HL-60 (cell line): ENCODE results near the gene AGTRAP.

Source experiments
- DNase-seq, 2 experiments: peaks; one replicate each; pipeline ENCODE4 v3.0.0-alpha.2; 2010 to 2020; ENCODE audit warnings: low read depth in 1 of 2, low spot score in 1 of 2
- H3K27ac ChIP-seq: fragments of 250-450 bp; sonication (Bioruptor Pico); replicated peaks from 2 replicates; pipeline ENCODE4 v1.5.1; 2020; ENCODE audit warnings: mild to moderate bottlenecking, moderate library complexity
- H3K27me3 ChIP-seq: fragments of 250-450 bp; sonication (Bioruptor Pico); 2 replicates; pipeline ENCODE4 v1.5.1; 2021; ENCODE audit warnings: mild to moderate bottlenecking, moderate library complexity; ENCODE audit not compliant: insufficient read depth, poor library complexity, severe bottlenecking
- H3K4me3 ChIP-seq: replicated peaks from 2 replicates; pipeline ENCODE4 v1.5.1; 2011; ENCODE audit warnings: mild to moderate bottlenecking, control low read depth, low read length; ENCODE audit not compliant: insufficient read depth
- CTCF ChIP-seq: IDR thresholded peaks from one replicate; pipeline ENCODE4 v1.5.1; 2011; ENCODE audit warnings: low read length, control low read depth, inconsistent platforms; ENCODE audit not compliant: insufficient read depth
- GABPA ChIP-seq: IDR thresholded peaks from 2 replicates; pipeline ENCODE4 v1.6.1; 2012; ENCODE audit warnings: low read depth
- POLR2AphosphoS5 ChIP-seq: IDR thresholded peaks from 2 replicates; pipeline ENCODE4 v1.6.1; 2012; ENCODE audit warnings: low read depth
- REST ChIP-seq: IDR thresholded peaks from 2 replicates; pipeline ENCODE4 v1.6.1; 2012; ENCODE audit warnings: low read depth; ENCODE audit not compliant: insufficient replicate concordance
- SPI1 ChIP-seq: IDR thresholded peaks from 2 replicates; pipeline ENCODE4 v1.6.1; 2012; ENCODE audit warnings: low read depth, mild to moderate bottlenecking, borderline replicate concordance

Gene AGTRAP

GRCh38 chr1:11703357-11704193, 32.4 kb upstream of the AGTRAP start:
- Histone ChIP-seq H3K27ac (no peak overlapping the region), H3K4me3 (no peak overlapping the region), H3K27me3 (no peaks in the 10 kb centered on the region)
- TF ChIP-seq SPI1 = no peak
- no peak for TF ChIP-seq GABPA
- TF ChIP-seq REST = no peak
- no peak for TF ChIP-seq CTCF
- no peak for TF ChIP-seq POLR2AphosphoS5
- no peak for DNase-seq

GRCh38 chr1:11704194-11704529, 31.8 kb upstream of the AGTRAP start:
- TF ChIP-seq CTCF (no peak), POLR2AphosphoS5 (no peak), SPI1 (no peak), REST (no peak), GABPA (no peak)
- H3K4me3 ChIP-seq = no peak overlapping the region
- no peak overlapping the region for H3K27ac ChIP-seq
- H3K27me3 ChIP-seq = no peaks in the 10 kb centered on the region
- no peak for DNase-seq

- TF ChIP-seq REST (no peak), POLR2AphosphoS5 (no peak), CTCF (no peak), GABPA (no peak), SPI1 (no peak)
- no peak overlapping the region for H3K27ac ChIP-seq
- no peak for DNase-seq
- no peak overlapping the region for H3K4me3 ChIP-seq
- no peaks in the 10 kb centered on the region for H3K27me3 ChIP-seq
Measured at GRCh38 chr1:11704691-11705475, 31.1 kb upstream of the AGTRAP start.
